ENCODE results near the gene KRTAP10-6.
"Not testable (repeated sequence)": the region's sequence is repeated elsewhere in the genome, so short reads cannot be mapped to it uniquely, and the experiment has no call there.

KRTAP10-6 gene

DNA sequence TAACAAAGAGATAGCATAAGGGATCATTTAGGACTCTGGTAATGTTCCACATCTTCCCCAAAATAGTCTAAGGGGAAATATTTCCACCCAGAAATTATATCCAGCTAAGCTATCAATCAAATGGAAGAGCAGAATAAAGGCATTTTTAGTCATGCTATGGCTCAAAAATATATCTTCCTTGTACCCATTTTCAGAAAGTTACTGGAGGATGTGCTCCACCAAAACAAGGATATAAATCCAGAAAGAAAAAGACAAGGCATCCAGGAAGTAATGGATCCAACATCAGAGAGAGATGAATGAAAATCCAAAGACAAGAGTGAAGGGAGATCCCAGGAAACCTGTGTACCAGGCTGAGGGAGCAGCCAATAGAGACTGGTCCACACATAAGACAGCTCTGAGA, 16.9 kb upstream of the KRTAP10-6 start:
- Histone ChIP-seq H3K9ac (ENCODE audit: low read depth, low read length) (no peak overlapping the region), H3K4me3 (ENCODE audit: low read depth, low read length) (no peak overlapping the region), H3K27me3 (ENCODE audit: control insufficient read depth, insufficient read depth, low read length) (no peaks in the 10 kb centered on the region), H3K4me1 (ENCODE audit: control insufficient read depth, insufficient read depth, low read length) (no peaks in the 10 kb centered on the region), H3K36me3 (ENCODE audit: control insufficient read depth, insufficient read depth, low read length) (no peaks in the 10 kb centered on the region), H3K27ac (ENCODE audit: low read depth, low read length) (no peak overlapping the region), H3K9me3 (ENCODE audit: control insufficient read depth, insufficient read depth, low read length) (peaks cover 12% of the 10 kb centered on the region; the same call in 1 of the 2 replicates)

DNA sequence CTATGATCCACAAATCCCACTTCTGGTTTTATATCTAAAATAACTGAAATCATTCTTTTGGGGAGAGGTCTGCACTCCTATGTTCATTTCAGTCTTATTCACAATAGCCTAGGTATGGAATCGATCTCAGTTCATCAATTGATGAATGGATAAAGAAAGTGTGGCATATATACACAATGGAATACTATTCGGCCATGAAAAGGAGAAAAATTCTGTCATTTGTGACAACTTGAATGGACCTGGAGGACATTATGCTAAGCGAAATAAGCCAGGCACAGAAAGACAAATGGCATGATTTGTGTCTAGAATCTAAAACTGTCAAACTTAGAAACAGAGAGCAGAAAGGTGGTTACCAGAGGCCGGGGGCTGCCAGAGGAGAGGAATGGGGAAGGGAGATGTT, 14.2 kb upstream of the KRTAP10-6 start:
- H3K27me3 ChIP-seq (ENCODE audit: control insufficient read depth, insufficient read depth, low read length): no peaks in the 10 kb centered on the region
- H3K36me3 ChIP-seq (ENCODE audit: control insufficient read depth, insufficient read depth, low read length): no peaks in the 10 kb centered on the region
- no peak overlapping the region for H3K4me3 ChIP-seq (ENCODE audit: low read depth, low read length)
- H3K9me3 ChIP-seq (ENCODE audit: control insufficient read depth, insufficient read depth, low read length): peaks cover 8% of the 10 kb centered on the region; the same call in 1 of the 2 replicates
- no peak overlapping the region for H3K9ac ChIP-seq (ENCODE audit: low read depth, low read length)
- H3K27ac ChIP-seq (ENCODE audit: low read depth, low read length): no peak overlapping the region
- no peaks in the 10 kb centered on the region for H3K4me1 ChIP-seq (ENCODE audit: control insufficient read depth, insufficient read depth, low read length)

DNA sequence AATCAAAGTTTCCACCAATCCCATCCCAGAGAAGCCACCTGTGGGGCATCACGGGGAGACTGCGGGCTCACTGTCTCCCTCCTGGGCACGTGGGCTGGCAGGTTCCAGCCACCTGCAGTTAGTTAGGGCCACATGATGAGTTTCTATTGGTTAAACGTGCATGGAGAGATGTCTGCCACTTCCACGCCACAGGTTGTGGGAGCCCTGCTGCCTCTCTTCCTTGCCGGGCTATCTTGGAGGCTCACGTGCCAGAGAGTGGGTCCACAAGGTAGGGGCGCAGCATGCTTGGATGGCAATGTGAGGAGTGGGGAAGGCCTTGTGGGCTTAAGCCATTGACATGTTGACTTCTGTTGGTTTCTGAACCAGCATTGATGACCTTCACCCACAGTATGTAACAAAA, 11.6 kb upstream of the KRTAP10-6 start:
- no peak overlapping the region for H3K9ac ChIP-seq (ENCODE audit: low read depth, low read length)
- H3K27ac ChIP-seq (ENCODE audit: low read depth, low read length): no peak overlapping the region
- no peaks in the 10 kb centered on the region for H3K27me3 ChIP-seq (ENCODE audit: control insufficient read depth, insufficient read depth, low read length)
- no peaks in the 10 kb centered on the region for H3K4me1 ChIP-seq (ENCODE audit: control insufficient read depth, insufficient read depth, low read length)
- H3K9me3 ChIP-seq (ENCODE audit: control insufficient read depth, insufficient read depth, low read length): no peaks in the 10 kb centered on the region
- no peak overlapping the region for H3K4me3 ChIP-seq (ENCODE audit: low read depth, low read length)
- H3K36me3 ChIP-seq (ENCODE audit: control insufficient read depth, insufficient read depth, low read length): no peaks in the 10 kb centered on the region

DNA sequence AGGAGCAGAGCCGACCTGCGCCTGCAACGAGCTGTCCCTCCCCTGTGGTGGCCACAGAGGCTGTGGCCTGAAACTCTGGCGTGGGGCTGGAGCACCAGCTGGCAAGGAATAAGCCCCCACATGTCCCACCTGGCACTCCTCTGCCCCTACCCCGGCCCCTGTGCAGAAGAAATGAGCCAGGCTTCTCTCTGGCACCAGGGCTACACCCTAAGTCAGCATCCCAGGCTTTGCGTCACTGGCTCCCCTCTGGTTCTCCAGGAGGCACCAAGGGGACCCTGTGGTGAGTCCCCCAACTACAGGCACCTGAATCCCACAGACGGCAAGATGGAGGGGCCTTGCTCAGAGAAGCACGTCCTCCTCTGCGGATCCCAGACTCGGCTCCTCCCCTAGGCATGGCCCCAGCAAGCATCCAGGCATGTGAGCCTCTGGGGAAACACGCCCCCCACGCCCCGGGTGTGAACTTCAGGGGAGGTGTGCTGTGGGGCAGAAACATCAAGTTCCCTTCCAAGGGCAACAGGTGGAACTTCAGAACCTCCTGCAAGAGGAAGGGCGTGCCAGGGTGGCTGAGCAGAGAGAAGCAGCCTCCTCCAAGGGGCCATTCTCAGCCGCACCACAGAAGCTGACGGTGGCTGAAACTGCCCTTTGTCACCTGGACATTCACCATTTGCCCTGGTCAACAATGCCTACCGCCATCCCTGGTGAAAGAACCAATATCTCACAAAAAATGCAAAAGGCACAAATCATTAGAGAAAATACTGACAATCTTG, 11.0 kb upstream of the KRTAP10-6 start:
- H3K4me3 ChIP-seq (ENCODE audit: low read depth, low read length): no peak overlapping the region
- H3K9me3 ChIP-seq (ENCODE audit: control insufficient read depth, insufficient read depth, low read length): no peaks in the 10 kb centered on the region
- no peak overlapping the region for H3K9ac ChIP-seq (ENCODE audit: low read depth, low read length)
- H3K4me1 ChIP-seq (ENCODE audit: control insufficient read depth, insufficient read depth, low read length): peaks cover 6% of the 10 kb centered on the region
- no peak overlapping the region for H3K27ac ChIP-seq (ENCODE audit: low read depth, low read length)
- H3K27me3 ChIP-seq (ENCODE audit: control insufficient read depth, insufficient read depth, low read length): no peaks in the 10 kb centered on the region
- H3K36me3 ChIP-seq (ENCODE audit: control insufficient read depth, insufficient read depth, low read length): no peaks in the 10 kb centered on the region

DNA sequence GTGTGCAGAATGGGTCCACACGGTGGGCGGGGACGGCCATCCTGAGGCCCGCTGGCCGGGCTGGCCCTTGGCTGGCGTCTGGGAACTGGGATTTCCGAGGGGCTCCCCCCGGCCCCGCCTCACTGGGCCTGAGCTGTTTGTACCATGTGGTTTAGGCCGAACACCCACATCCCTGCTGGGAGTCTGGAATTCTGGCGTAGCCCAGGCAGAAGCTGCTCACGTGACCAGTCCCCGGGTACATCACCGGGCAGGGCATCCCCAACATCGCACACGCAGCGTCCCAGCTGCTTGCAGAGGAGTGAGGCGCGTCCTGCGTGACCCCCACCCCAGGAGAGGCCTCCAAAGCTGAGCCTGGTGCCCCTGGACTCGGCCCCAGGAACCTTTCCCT, 10.2 kb upstream of the KRTAP10-6 start:
- Histone ChIP-seq H3K27ac (ENCODE audit: low read depth, low read length) (no peak overlapping the region), H3K27me3 (ENCODE audit: control insufficient read depth, insufficient read depth, low read length) (no peaks in the 10 kb centered on the region), H3K36me3 (ENCODE audit: control insufficient read depth, insufficient read depth, low read length) (no peaks in the 10 kb centered on the region), H3K9ac (ENCODE audit: low read depth, low read length) (no peak overlapping the region), H3K4me3 (ENCODE audit: low read depth, low read length) (no peak overlapping the region), H3K4me1 (ENCODE audit: control insufficient read depth, insufficient read depth, low read length) (peaks cover 14% of the 10 kb centered on the region), H3K9me3 (ENCODE audit: control insufficient read depth, insufficient read depth, low read length) (no peaks in the 10 kb centered on the region)

DNA sequence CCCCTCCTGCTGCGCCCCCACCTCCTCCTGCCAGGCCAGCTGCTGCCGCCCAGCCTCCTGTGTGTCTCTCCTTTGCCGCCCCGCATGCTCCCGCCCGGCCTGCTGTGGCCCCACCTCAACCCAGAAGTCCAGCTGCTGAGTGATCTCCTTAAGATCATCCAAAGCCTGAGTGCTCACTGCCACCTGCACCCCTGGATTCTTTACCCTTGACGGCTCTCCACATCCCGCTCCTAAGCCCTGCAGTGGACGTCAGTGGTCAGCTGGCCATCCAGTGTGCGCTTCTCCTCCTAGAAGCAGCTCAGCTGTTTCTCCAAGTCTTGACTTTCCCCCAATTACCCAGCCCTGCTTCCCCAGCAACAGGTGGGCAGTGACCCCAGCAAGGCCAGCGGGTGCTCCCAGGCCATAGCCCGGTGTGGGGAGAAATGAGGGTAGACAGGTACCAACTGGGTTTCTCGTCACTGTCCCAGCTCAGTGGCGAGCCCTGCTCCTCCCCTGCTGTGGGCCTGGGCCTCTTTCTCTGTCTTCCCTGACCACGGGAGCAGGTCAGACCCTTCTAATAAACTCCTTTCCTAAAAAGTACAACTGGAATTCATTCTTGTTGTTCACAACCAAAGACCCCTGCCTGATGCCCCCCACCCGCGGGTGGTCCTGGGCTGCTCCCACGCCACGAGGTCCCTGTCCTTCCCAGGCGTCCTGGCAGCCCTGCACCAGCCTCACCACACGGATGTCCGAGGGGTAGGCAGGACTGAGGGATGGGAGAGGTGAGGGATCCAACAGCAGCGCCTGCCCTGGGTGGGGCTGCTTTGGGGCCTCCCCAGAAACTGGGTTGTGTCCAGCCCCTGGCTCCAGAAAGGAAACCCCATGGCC, 9.5 kb upstream of the KRTAP10-6 start:
- H3K9ac ChIP-seq (ENCODE audit: low read depth, low read length): no peak overlapping the region
- H3K4me1 ChIP-seq (ENCODE audit: control insufficient read depth, insufficient read depth, low read length): peaks cover 14% of the 10 kb centered on the region
- H3K27me3 ChIP-seq (ENCODE audit: control insufficient read depth, insufficient read depth, low read length): no peaks in the 10 kb centered on the region
- no peaks in the 10 kb centered on the region for H3K9me3 ChIP-seq (ENCODE audit: control insufficient read depth, insufficient read depth, low read length)
- H3K4me3 ChIP-seq (ENCODE audit: low read depth, low read length): no peak overlapping the region
- H3K36me3 ChIP-seq (ENCODE audit: control insufficient read depth, insufficient read depth, low read length): no peaks in the 10 kb centered on the region
- no peak overlapping the region for H3K27ac ChIP-seq (ENCODE audit: low read depth, low read length)

DNA sequence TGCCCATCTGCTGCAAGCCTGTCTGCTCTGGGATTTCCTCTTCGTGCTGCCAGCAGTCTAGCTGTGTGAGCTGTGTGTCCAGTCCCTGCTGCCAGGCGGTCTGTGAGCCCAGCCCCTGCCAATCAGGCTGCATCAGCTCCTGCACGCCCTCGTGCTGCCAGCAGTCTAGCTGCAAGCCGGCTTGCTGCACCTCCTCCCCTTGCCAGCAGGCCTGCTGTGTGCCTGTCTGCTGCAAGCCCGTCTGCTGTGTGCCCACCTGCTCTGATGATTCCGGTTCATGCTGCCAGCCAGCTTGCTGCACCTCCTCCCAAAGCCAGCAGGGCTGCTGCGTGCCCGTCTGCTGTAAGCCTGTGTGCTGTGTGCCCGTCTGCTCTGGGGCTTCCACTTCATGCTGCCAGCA, 8.8 kb upstream of the KRTAP10-6 start:
- not testable (repeated sequence) for H3K9ac ChIP-seq (ENCODE audit: low read depth, low read length); H3K4me3 ChIP-seq (ENCODE audit: low read depth, low read length); H3K27me3 ChIP-seq (ENCODE audit: control insufficient read depth, insufficient read depth, low read length); H3K27ac ChIP-seq (ENCODE audit: low read depth, low read length); H3K9me3 ChIP-seq (ENCODE audit: control insufficient read depth, insufficient read depth, low read length); H3K36me3 ChIP-seq (ENCODE audit: control insufficient read depth, insufficient read depth, low read length)
- peaks cover 14% of the 10 kb centered on the region for H3K4me1 ChIP-seq (ENCODE audit: control insufficient read depth, insufficient read depth, low read length)

DNA sequence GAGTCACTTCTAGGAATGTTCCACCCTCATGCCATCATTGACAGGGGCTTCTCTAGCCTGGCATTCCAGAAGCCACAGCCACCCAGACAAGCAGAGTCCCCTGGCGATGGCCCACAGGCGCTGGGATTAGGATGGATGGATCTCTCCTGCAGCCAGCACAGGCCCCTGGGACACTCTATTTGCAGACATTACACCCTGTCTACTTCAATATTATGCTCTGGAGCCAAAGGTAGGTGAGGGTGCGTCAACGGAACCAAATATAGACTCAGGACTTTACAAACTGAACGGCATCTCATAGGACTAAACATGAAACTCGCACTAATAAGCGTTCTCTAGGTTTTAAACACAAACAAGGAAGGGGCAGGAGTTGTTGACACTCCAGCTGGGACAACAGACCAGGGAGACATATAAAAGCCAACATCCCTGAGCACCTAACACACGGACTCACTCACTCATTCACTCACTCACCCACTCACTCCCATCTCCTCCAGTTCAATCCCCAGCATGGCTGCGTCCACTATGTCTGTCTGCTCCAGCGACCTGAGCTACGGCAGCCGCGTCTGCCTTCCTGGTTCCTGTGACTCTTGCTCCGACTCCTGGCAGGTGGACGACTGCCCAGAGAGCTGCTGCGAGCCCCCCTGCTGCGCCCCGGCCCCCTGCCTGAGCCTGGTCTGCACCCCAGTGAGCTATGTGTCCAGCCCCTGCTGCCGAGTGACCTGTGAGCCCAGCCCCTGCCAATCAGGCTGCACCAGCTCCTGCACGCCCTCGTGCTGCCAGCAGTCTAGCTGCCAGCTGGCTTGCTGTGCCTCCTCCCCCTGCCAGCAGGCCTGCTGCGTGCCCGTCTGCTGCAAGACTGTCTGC, 8.0 kb upstream of the KRTAP10-6 start, which contains the start of gene KRTAP10-7:
Gene KRTAP10-7 (plus strand): TSS at position 480 of the 861 bp plus-strand sequence. CDS start 25 bp downstream, at position 505.
- not testable (repeated sequence) for H3K9ac ChIP-seq (ENCODE audit: low read depth, low read length); H3K36me3 ChIP-seq (ENCODE audit: control insufficient read depth, insufficient read depth, low read length); H3K9me3 ChIP-seq (ENCODE audit: control insufficient read depth, insufficient read depth, low read length); H3K4me3 ChIP-seq (ENCODE audit: low read depth, low read length); H3K27me3 ChIP-seq (ENCODE audit: control insufficient read depth, insufficient read depth, low read length); H3K27ac ChIP-seq (ENCODE audit: low read depth, low read length)
- peaks cover 14% of the 10 kb centered on the region for H3K4me1 ChIP-seq (ENCODE audit: control insufficient read depth, insufficient read depth, low read length)

DNA sequence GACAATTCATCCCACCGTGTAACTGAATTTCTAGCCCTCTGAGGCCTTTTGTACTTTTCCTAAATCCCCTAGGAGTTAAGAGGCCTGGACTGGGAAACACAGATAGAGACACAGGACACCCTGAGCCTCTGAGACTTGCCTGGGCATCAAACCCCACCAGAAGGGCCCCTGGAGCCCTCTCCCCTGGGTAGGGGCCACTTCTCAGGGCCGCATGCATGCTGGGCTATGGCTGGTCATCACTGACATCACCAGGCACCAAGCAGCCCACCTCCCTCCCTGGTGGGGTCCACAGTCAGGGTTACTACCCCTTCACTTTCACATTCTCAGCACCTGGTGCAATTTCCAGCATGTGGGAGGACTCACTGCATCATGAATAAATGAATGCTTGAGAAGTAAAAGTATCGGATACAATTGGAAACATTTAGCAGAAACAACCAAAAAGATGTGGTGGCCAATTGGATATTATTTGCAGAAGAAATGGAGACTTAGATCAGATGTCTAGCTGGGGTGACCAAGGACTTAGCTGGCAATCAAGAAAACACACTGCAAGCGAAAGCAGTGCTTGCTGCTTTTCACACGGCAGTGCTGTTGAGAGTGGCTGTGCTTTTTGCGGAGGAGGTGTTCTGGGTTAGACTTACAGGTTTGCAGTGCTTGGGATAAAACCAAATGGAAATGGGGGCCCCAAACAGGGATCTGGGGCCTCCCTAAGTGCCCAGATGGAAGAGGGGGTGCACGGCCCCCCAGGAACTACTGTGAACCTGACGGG, 7.1 kb upstream of the KRTAP10-6 start:
- H3K4me3 ChIP-seq (ENCODE audit: low read depth, low read length): no peak overlapping the region
- H3K4me1 ChIP-seq (ENCODE audit: control insufficient read depth, insufficient read depth, low read length): peaks cover 14% of the 10 kb centered on the region
- no peaks in the 10 kb centered on the region for H3K9me3 ChIP-seq (ENCODE audit: control insufficient read depth, insufficient read depth, low read length)
- no peak overlapping the region for H3K9ac ChIP-seq (ENCODE audit: low read depth, low read length)
- H3K36me3 ChIP-seq (ENCODE audit: control insufficient read depth, insufficient read depth, low read length): no peaks in the 10 kb centered on the region
- H3K27ac ChIP-seq (ENCODE audit: low read depth, low read length): no peak overlapping the region
- no peaks in the 10 kb centered on the region for H3K27me3 ChIP-seq (ENCODE audit: control insufficient read depth, insufficient read depth, low read length)

DNA sequence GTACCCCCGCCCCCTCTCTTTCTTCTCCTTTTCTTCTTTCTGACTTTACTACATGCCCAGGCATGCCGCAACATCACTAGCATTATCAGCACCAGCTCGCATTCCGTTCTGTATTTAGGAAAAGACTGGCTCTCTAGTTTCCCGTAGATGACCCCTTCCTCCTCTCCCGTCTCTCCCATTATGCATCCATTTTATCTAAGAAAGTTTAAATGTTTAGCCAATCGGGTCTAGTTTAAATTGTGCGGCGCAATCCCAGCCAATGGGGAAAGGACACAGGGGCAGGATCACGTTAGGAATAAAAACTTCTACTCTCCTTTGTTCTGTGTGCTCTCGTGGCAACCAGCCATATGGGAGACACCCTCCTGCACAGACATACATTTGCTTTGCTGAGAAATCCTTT, 5.8 kb upstream of the KRTAP10-6 start:
- Histone ChIP-seq H3K9me3 (ENCODE audit: control insufficient read depth, insufficient read depth, low read length) (no peaks in the 10 kb centered on the region), H3K9ac (ENCODE audit: low read depth, low read length) (peak overlapping the region; percentile 25; the same call in 1 of the 2 replicates), H3K36me3 (ENCODE audit: control insufficient read depth, insufficient read depth, low read length) (no peaks in the 10 kb centered on the region), H3K27ac (ENCODE audit: low read depth, low read length) (peak overlapping the region; percentile 65), H3K27me3 (ENCODE audit: control insufficient read depth, insufficient read depth, low read length) (no peaks in the 10 kb centered on the region), H3K4me3 (ENCODE audit: low read depth, low read length) (no peak overlapping the region), H3K4me1 (ENCODE audit: control insufficient read depth, insufficient read depth, low read length) (peaks cover 23% of the 10 kb centered on the region)
